ENCODE data around the gene CAMK1D. TPM values are rescaled to one million over a fixed set of nuclear protein-coding genes. Genes with fewer than 3 reads are reported as not detected.
A peak's percentile ranks its signal among the peaks of the same experiment; 100 is the strongest.

CAMK1D gene
- total and polyA plus RNA-seq, 3 donors from 2014 or later, result 10.0 to 14.5 (median 14.0) TPM

GRCh38 chr10:12639996-12640944, 290.9 kb downstream of the CAMK1D start:
- intact Hi-C loops (cut with DNase I; ENCODE audit: low total_unique reads), result no loop called here
- no peak overlapping the region for H3K4me3 ChIP-seq
- TF ChIP-seq POLR2A (IDR thresholded peaks at IDR 0.05) (no peak), CTCF (IDR thresholded peaks at IDR 0.05) (no peak)
- no peaks in the 10 kb centered on the region for H3K27me3 ChIP-seq
- no peaks in the 10 kb centered on the region for H3K4me1 ChIP-seq
- no peak overlapping the region for H3K27ac ChIP-seq
- H3K36me3 ChIP-seq (ENCODE audit: low read depth, missing control alignments), result no peaks in the 10 kb centered on the region
- no peaks in the 10 kb centered on the region for H3K9me3 ChIP-seq
- 82 to 90% methylated on average over 12 of the region's 12 CpGs for WGBS, 2 donors
- no peak for DNase-seq

GRCh38 chr10:12642036-12642435, 292.7 kb downstream of the CAMK1D start:
- no peaks in the 10 kb centered on the region for H3K9me3 ChIP-seq
- intact Hi-C loops (cut with DNase I; ENCODE audit: low total_unique reads), result no loop called here
- H3K4me1 ChIP-seq, result no peaks in the 10 kb centered on the region
- no peak overlapping the region for H3K27ac ChIP-seq
- H3K36me3 ChIP-seq (ENCODE audit: low read depth, missing control alignments), result no peaks in the 10 kb centered on the region
- no peak for DNase-seq
- H3K27me3 ChIP-seq, result no peaks in the 10 kb centered on the region
- no peak overlapping the region for H3K4me3 ChIP-seq
- 94 to 96% methylated on average over 7 of the region's 7 CpGs for WGBS, 2 donors
- TF ChIP-seq CTCF (IDR thresholded peaks at IDR 0.05), result no peak
- TF ChIP-seq POLR2A (IDR thresholded peaks at IDR 0.05), result no peak

GRCh38 chr10:12643279-12643678, 293.9 kb downstream of the CAMK1D start:
- 80 to 84% methylated on average over 9 to 17 of the region's 17 CpGs for WGBS, 2 donors
- intact Hi-C loops (cut with DNase I; ENCODE audit: low total_unique reads), result no loop called here

GRCh38 chr10:12644380-12645144, 295.2 kb downstream of the CAMK1D start:
- H3K36me3 ChIP-seq (ENCODE audit: low read depth, missing control alignments), result no peaks in the 10 kb centered on the region
- H3K9me3 ChIP-seq, result no peaks in the 10 kb centered on the region
- no peak for DNase-seq
- H3K4me3 ChIP-seq, result no peak overlapping the region
- WGBS, 2 donors, result 56 to 70% methylated on average over 4 of the region's 4 CpGs
- intact Hi-C loops (cut with DNase I; ENCODE audit: low total_unique reads), result no loop called here
- H3K27ac ChIP-seq, result no peak overlapping the region
- TF ChIP-seq POLR2A (IDR thresholded peaks at IDR 0.05) (no peak), CTCF (IDR thresholded peaks at IDR 0.05) (no peak)
- no peaks in the 10 kb centered on the region for H3K27me3 ChIP-seq
- H3K4me1 ChIP-seq, result no peaks in the 10 kb centered on the region

More at GRCh38 chr10:12643279-12643678, 293.9 kb downstream of the CAMK1D start:
- no peaks in the 10 kb centered on the region for H3K4me1 ChIP-seq
- no peak overlapping the region for H3K4me3 ChIP-seq
- no peaks in the 10 kb centered on the region for H3K36me3 ChIP-seq (ENCODE audit: low read depth, missing control alignments)
- H3K9me3 ChIP-seq, result no peaks in the 10 kb centered on the region
- no peaks in the 10 kb centered on the region for H3K27me3 ChIP-seq
- peak; percentile 79 for DNase-seq
- H3K27ac ChIP-seq, result no peak overlapping the region
- TF ChIP-seq CTCF (IDR thresholded peaks at IDR 0.05) (no peak), POLR2A (IDR thresholded peaks at IDR 0.05) (no peak)

Measured in testis (tissue), 3 donors.